ENCODE data around the gene JARID2. TPM values are rescaled to one million over a fixed set of nuclear protein-coding genes. Genes with fewer than 3 reads are reported as not detected.
A peak's percentile ranks its signal among the peaks of the same experiment; 100 is the strongest.

The JARID2 gene
- total RNA-seq, 1 donor from 2014 or later = 43.9 TPM

DNA sequence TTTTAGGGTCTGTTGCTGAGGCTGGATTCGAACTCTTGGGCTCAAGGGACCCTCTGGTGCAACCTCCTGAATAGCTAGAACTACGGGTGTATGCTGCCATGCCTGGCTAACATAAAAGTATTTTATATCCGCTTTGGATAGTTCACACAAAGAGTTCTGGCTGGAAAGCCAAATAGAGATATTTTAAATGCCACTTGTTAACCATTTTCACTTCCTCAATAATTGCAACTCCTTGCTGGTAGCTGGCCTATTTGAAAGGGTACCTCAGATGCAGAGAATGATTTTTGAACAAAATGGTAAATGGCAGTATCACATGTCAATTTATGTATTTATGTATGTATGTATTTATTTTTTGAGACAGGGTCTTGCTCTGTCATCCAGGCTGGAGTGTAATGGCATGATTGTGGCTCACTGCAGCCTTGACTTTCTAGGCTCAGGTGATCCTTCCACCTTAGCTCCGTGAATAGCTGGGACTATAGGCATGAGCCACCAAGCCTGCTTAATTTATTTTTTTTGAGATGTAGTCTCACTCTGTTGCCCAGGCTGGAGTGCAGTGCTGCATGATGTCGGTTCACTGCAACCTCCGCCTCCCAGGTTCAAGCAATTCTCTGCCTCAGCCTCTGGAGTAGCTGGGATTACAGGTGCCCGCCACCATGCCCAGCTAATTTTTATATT is 12.9 kb upstream of the JARID2 start:
- Mint-ChIP-seq H3K36me3 (no peaks in the 10 kb centered on the region), H3K27me3 (no peaks in the 10 kb centered on the region), H3K27ac (no peak overlapping the region), H3K9me3 (no peaks in the 10 kb centered on the region), H3K4me1 (ENCODE audit: unreplicated experiment) (no peaks in the 10 kb centered on the region), H3K4me3 (no peak overlapping the region)
- TF ChIP-seq, protein P1, sequence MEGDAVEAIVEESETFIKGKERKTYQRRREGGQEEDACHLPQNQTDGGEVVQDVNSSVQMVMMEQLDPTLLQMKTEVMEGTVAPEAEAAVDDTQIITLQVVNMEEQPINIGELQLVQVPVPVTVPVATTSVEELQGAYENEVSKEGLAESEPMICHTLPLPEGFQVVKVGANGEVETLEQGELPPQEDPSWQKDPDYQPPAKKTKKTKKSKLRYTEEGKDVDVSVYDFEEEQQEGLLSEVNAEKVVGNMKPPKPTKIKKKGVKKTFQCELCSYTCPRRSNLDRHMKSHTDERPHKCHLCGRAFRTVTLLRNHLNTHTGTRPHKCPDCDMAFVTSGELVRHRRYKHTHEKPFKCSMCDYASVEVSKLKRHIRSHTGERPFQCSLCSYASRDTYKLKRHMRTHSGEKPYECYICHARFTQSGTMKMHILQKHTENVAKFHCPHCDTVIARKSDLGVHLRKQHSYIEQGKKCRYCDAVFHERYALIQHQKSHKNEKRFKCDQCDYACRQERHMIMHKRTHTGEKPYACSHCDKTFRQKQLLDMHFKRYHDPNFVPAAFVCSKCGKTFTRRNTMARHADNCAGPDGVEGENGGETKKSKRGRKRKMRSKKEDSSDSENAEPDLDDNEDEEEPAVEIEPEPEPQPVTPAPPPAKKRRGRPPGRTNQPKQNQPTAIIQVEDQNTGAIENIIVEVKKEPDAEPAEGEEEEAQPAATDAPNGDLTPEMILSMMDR (conservative IDR thresholded peaks at IDR 0.05) = no peak
- DNase-seq (ENCODE audit: extremely low spot score, unreplicated experiment) = no peak

DNA sequence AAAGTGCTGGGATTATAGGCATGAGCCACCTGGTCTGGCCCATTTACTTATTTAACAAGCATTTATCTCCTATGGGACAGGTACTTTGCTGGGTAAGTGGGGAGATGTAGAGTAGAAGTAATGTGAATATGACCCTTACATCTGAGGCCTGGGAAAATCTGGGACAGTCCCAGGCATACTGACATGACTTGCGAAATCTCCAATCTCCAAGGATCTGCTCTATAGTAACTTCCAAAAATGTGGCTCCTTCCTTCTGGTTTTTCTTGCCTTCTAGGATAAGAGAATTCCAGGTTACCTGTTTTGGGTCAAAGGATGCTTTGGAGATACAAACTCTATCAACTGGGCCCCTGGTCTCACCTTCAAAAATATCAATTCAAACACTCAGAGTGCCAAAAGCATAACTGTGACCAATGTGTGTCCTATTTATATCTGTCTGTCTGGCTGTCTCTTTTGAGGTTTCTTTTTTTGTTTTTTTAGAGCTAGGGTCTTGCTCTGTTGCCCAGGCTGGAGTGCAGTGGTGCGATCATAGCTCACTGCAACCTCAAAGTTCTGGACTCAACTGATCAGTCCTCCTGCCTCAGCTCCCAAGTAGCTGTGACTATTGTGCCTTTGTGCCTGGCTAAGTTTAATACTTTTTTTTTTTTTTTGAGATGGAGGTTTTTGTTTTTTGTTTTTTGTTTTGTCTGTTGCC is 11.7 kb upstream of the JARID2 start:
- DNase-seq (ENCODE audit: extremely low spot score, unreplicated experiment) = no peak
- no peaks in the 10 kb centered on the region for H3K27me3 Mint-ChIP-seq
- H3K27ac Mint-ChIP-seq = no peak overlapping the region
- H3K36me3 Mint-ChIP-seq = no peaks in the 10 kb centered on the region
- no peaks in the 10 kb centered on the region for H3K9me3 Mint-ChIP-seq
- TF ChIP-seq, protein P1 (conservative IDR thresholded peaks at IDR 0.05) = no peak
- H3K4me3 Mint-ChIP-seq = no peak overlapping the region
- no peaks in the 10 kb centered on the region for H3K4me1 Mint-ChIP-seq (ENCODE audit: unreplicated experiment)

DNA sequence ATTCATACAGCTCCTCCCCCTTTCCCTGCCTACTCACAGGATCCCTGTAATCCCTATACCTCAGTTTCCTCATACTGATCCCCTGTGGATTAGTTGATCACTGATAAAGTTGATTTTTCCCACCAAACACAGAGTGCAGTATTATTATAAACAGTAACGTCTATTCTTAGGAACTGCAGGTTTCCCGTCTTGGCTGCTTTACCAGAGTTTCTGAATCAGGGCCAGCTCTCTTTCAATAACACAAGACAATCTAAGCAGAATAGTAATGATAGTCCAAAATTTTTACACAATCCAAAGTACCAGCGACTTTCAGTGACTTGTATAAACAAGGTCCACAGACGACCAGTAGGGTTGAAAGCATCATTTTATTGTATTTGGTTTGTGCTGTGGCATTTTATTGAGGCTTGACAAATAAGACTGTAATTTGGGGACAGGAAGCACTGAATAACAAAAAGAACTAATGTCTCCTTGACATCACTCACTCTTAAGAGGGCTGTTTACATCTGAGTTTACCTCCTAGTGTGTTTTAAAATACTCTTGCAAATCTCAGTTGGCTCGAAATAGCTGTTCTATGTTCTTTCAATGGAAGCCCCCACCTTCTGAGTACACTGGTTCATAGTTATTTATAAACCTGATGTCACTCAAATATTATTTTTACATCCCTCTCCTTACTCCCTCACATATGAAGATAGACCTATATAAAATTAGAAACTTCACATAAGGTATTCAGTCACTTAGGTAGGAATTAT is 6.1 kb upstream of the JARID2 start:
- no peaks in the 10 kb centered on the region for H3K9me3 Mint-ChIP-seq
- no peak overlapping the region for H3K27ac Mint-ChIP-seq
- TF ChIP-seq, protein P1 (conservative IDR thresholded peaks at IDR 0.05) = no peak
- peaks cover 17% of the 10 kb centered on the region for H3K4me1 Mint-ChIP-seq (ENCODE audit: unreplicated experiment)
- no peaks in the 10 kb centered on the region for H3K36me3 Mint-ChIP-seq
- no peak overlapping the region for H3K4me3 Mint-ChIP-seq
- H3K27me3 Mint-ChIP-seq = no peaks in the 10 kb centered on the region
- DNase-seq (ENCODE audit: extremely low spot score, unreplicated experiment) = no peak

DNA sequence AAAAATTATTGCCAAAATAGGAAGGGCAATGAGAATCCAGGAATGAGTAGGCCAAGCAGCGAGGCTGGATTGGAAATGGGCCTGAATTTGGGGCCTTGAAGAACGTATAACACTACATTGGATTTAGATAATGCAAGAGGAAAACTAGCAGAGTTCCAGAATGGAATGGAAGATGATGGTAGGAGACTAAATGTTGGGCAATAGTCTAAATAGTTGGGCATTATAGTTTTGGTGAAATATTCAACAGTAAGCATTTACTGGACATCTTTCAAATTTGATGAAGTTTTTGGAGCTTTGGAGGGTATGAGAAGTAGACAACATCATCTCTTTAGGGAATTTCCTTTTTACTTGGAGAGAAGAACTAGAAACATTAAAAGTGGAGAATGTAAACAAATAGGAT is 3.4 kb upstream of the JARID2 start:
- Mint-ChIP-seq H3K27ac (no peak overlapping the region), H3K27me3 (no peaks in the 10 kb centered on the region), H3K4me1 (ENCODE audit: unreplicated experiment) (peaks cover 17% of the 10 kb centered on the region), H3K4me3 (no peak overlapping the region), H3K9me3 (no peaks in the 10 kb centered on the region), H3K36me3 (no peaks in the 10 kb centered on the region)
- TF ChIP-seq, protein P1 (conservative IDR thresholded peaks at IDR 0.05) = no peak
- no peak for DNase-seq (ENCODE audit: extremely low spot score, unreplicated experiment)

DNA sequence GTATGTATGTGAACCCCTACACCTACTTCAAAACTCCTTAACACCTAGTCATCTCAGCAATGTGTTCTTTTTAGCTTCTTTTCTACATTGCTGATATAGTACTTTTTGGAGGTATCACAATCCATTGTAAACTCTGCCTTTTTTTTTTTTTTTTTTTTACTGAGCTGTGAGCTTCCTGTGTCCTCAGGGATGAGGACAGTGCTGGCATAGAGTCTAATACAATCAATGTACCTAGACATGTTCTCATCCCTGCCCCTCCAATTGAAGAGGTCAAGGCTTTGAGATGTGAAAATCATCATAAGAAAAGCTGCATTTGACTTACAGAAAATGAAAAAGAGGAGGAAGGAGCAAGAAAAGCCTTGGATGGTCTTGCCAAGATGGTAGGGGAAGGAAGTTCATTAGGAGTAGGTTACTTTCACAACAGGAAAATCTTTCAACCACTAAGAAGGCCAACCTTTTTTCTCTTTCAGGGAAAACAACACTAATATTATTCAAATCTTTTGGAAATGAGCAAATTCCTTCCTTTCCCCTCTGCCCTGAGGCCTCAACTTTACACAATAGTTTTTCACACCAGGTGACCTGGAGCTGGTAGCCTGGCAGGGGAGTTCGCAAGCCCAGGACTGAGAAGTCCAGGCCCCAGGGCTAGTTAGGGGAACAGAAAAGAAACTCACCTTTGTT is 2.8 kb upstream of the JARID2 start:
- TF ChIP-seq, protein P1 (conservative IDR thresholded peaks at IDR 0.05) = no peak
- Mint-ChIP-seq H3K9me3 (no peaks in the 10 kb centered on the region), H3K36me3 (no peaks in the 10 kb centered on the region), H3K27me3 (no peaks in the 10 kb centered on the region), H3K4me1 (ENCODE audit: unreplicated experiment) (peaks cover 17% of the 10 kb centered on the region), H3K4me3 (peak overlapping the region; percentile 91), H3K27ac (peak overlapping the region; percentile 50)
- no peak for DNase-seq (ENCODE audit: extremely low spot score, unreplicated experiment)
